Measurements from ENCODE around the gene TSSC4. TPM values are rescaled to one million over a fixed set of nuclear protein-coding genes. Genes with fewer than 3 reads are reported as not detected.

The TSSC4 gene
- total RNA-seq, 6 experiments from 2014 or later: 17.6 to 27.0 (median 19.5) TPM

- H3K27me3 ChIP-seq: peaks cover 0 to 4% of the 10 kb centered on the region in 2 donors
- no peaks in the 10 kb centered on the region for H3K9me3 ChIP-seq
- no peak overlapping the region for H3K27ac ChIP-seq
- ATAC-seq (peak in 2 of 4 donors; percentile 12 to 29), DNase-seq (peak in 2 of 3 donors; percentile 49 to 57)
- H3K36me3 ChIP-seq: no peaks in the 10 kb centered on the region
- intact Hi-C loops (cut with DNase I): loop anchor here in 1 of 2 donors (10.0 kb wide), 1 partner anchor 69 kb away; no protein-coding TSS in a partner anchor
- TF ChIP-seq POLR2A (IDR thresholded peaks at IDR 0.05): no peak
- TF ChIP-seq, protein P1, sequence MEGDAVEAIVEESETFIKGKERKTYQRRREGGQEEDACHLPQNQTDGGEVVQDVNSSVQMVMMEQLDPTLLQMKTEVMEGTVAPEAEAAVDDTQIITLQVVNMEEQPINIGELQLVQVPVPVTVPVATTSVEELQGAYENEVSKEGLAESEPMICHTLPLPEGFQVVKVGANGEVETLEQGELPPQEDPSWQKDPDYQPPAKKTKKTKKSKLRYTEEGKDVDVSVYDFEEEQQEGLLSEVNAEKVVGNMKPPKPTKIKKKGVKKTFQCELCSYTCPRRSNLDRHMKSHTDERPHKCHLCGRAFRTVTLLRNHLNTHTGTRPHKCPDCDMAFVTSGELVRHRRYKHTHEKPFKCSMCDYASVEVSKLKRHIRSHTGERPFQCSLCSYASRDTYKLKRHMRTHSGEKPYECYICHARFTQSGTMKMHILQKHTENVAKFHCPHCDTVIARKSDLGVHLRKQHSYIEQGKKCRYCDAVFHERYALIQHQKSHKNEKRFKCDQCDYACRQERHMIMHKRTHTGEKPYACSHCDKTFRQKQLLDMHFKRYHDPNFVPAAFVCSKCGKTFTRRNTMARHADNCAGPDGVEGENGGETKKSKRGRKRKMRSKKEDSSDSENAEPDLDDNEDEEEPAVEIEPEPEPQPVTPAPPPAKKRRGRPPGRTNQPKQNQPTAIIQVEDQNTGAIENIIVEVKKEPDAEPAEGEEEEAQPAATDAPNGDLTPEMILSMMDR (IDR thresholded peaks at IDR 0.05): no peak
- peak overlapping the region; percentile 14 to 49 (median 16) for H3K4me3 ChIP-seq
- 32% methylated on average over 5 of the region's 23 CpGs for WGBS (ENCODE audit: insufficient coverage, low coverage, low lambda C conversion rate, missing lambda C conversion rate)
- H3K4me1 ChIP-seq: no peaks in the 10 kb centered on the region
Observed at GRCh38 chr11:2445746-2446551, 45.4 kb downstream of the TSSC4 start.

GRCh38 chr11:2446590-2447252 lies 46.2 kb downstream of the TSSC4 start:
- no peak for TF ChIP-seq POLR2A (IDR thresholded peaks at IDR 0.05)
- TF ChIP-seq, protein P1 (IDR thresholded peaks at IDR 0.05): no peak
- no peak overlapping the region for H3K4me3 ChIP-seq
- 17% methylated on average over 4 of the region's 15 CpGs for WGBS (ENCODE audit: insufficient coverage, low coverage, low lambda C conversion rate, missing lambda C conversion rate)
- no peaks in the 10 kb centered on the region for H3K36me3 ChIP-seq
- no peaks in the 10 kb centered on the region for H3K9me3 ChIP-seq
- intact Hi-C loops (cut with DNase I): loop anchor here in 1 of 2 donors (10.0 kb wide), 1 partner anchor 68 kb away; no protein-coding TSS in a partner anchor
- no peaks in the 10 kb centered on the region for H3K4me1 ChIP-seq
- DNase-seq (peak in 2 of 3 donors; percentile 53 to 69), ATAC-seq (peak in 3 of 4 donors; percentile 19 to 35 (median 26))
- H3K27ac ChIP-seq: no peak overlapping the region
- peaks cover 0 to 4% of the 10 kb centered on the region in 2 donors for H3K27me3 ChIP-seq

DNA sequence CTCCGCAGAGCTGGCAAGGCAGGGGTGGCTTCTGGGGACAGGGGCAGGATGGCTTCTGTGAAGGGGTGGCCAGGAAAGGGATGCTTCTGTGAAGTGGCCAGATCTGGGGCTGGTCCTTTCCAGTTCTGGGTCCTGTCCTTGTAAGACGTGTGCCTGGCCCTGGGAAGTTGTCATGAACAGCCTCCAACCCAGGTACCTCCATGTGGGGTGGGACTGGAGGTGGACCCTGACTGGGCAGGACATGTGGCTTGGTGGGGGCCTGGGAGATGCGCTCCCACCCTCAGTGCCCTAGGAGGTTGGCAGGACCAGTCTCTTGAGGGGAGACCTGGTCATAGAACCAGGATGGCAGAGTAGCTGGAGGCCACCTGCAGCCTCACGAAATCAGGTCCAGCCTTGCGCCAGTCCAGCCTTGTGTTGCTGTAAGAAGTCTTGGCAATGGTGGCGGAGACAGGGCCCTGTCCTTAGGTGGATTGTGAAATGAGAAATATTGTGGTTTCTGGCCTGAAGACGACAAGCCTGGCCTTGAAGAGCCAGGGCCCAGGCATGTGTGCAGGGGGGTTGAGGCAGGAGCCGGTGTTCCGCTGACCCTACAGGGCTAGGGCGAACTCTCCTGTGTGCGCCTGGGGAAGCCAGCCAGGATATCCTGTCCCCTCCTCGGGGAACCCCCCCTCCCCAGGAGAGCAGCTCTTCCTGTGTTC lies 46.9 kb downstream of the TSSC4 start:
- Histone ChIP-seq H3K27ac (no peak overlapping the region), H3K4me3 (no peak overlapping the region), H3K9me3 (no peaks in the 10 kb centered on the region), H3K4me1 (no peaks in the 10 kb centered on the region), H3K36me3 (no peaks in the 10 kb centered on the region), H3K27me3 (peaks cover 0 to 4% of the 10 kb centered on the region in 2 donors)
- TF ChIP-seq, protein P1 (IDR thresholded peaks at IDR 0.05): no peak
- TF ChIP-seq POLR2A (IDR thresholded peaks at IDR 0.05): no peak
- peak in 2 of 3 donors; percentile 45 to 59 for DNase-seq
- intact Hi-C loops (cut with DNase I): loop anchor here in 1 of 2 donors (10.0 kb wide), 1 partner anchor 67 kb away; no protein-coding TSS in a partner anchor
- peak; percentile 20 to 51 (median 27) for ATAC-seq
- WGBS (ENCODE audit: insufficient coverage, low coverage, low lambda C conversion rate, missing lambda C conversion rate): 25% methylated on average over 1 of the region's 12 CpGs

DNA sequence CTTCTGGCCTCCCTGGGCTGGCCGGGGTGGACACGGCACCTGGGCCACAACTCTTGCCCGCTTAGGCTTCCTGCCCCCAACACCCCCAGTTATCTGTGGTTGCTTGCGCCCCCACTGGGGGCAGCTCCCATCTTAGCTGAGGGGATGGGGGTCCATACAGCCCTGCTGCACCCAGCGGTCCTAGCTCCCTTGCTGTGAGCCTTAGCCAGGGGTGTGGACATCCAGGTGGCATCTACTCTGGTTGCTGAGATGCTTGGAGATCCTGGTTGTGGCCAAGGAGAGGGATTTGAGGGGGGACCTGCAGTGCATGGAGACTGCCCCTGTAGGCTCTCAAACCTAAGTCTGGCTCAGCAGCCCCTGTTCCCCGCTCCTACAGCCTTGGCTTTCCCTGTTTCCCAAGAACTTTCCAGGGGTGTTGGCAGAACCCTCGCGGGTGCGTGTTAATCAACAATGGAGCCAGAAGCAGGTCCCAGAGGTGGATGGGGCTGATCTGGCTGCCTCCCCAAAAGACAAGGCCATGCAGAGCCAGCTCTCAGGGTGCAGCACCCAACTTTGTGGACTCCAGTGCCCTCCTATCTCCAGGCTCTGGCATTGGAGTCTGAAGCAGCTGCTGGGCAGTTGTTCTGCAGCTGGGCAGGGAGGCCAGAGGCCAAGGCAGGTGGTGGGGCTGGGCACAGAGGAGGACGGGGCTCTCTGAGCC lies 47.6 kb downstream of the TSSC4 start:
- intact Hi-C loops (cut with DNase I): loop anchor here in 1 of 2 donors (10.0 kb wide), 1 partner anchor 67 kb away; no protein-coding TSS in a partner anchor
- peaks cover 0 to 4% of the 10 kb centered on the region in 2 donors for H3K27me3 ChIP-seq
- 60% methylated on average over 1 of the region's 10 CpGs for WGBS (ENCODE audit: insufficient coverage, low coverage, low lambda C conversion rate, missing lambda C conversion rate)
- no peaks in the 10 kb centered on the region for H3K9me3 ChIP-seq
- no peak overlapping the region for H3K4me3 ChIP-seq
- ATAC-seq (no peak), DNase-seq (peak in 1 of 3 donors; percentile 35)
- H3K27ac ChIP-seq: no peak overlapping the region
- H3K36me3 ChIP-seq: no peaks in the 10 kb centered on the region
- TF ChIP-seq, protein P1 (IDR thresholded peaks at IDR 0.05): no peak
- TF ChIP-seq POLR2A (IDR thresholded peaks at IDR 0.05): no peak
- H3K4me1 ChIP-seq: no peaks in the 10 kb centered on the region

Measured in right lobe of liver (tissue), 6 donors.